ENCODE measurements around the gene SYDE2.

- no peak for TF ChIP-seq YY1 (IDR thresholded peaks at IDR 0.05; ENCODE audit: low read depth)
- no peak for TF ChIP-seq FOXM1 (IDR thresholded peaks at IDR 0.05; ENCODE audit: borderline replicate concordance, low read depth)
- no peak for TF ChIP-seq USF1 (IDR thresholded peaks at IDR 0.05)
- TF ChIP-seq RAD21 (IDR thresholded peaks at IDR 0.05; ENCODE audit: low read depth), result no peak
- TF ChIP-seq NFIC (IDR thresholded peaks at IDR 0.05), result no peak
- TF ChIP-seq ZBTB7A (IDR thresholded peaks at IDR 0.05; ENCODE audit: low read depth), result no peak
- no peak for TF ChIP-seq CEBPB (IDR thresholded peaks at IDR 0.05)
- TF ChIP-seq EP300 (IDR thresholded peaks at IDR 0.05; ENCODE audit: borderline replicate concordance), result no peak
- TF ChIP-seq TAF1 (IDR thresholded peaks at IDR 0.05; ENCODE audit: low read depth), result no peak
- no peak for TF ChIP-seq REST (IDR thresholded peaks at IDR 0.05; ENCODE audit: low read depth)
- no peak for TF ChIP-seq MAX (IDR thresholded peaks at IDR 0.05)
- no peak for TF ChIP-seq CREB1 (IDR thresholded peaks at IDR 0.05; ENCODE audit: low read depth)
Observed at GRCh38 chr1:85220756-85221201, 20.0 kb upstream of the SYDE2 start.

Data from Ishikawa (cell line).